Measurements from ENCODE around the gene ALKBH5.

ALKBH5 gene

DNA sequence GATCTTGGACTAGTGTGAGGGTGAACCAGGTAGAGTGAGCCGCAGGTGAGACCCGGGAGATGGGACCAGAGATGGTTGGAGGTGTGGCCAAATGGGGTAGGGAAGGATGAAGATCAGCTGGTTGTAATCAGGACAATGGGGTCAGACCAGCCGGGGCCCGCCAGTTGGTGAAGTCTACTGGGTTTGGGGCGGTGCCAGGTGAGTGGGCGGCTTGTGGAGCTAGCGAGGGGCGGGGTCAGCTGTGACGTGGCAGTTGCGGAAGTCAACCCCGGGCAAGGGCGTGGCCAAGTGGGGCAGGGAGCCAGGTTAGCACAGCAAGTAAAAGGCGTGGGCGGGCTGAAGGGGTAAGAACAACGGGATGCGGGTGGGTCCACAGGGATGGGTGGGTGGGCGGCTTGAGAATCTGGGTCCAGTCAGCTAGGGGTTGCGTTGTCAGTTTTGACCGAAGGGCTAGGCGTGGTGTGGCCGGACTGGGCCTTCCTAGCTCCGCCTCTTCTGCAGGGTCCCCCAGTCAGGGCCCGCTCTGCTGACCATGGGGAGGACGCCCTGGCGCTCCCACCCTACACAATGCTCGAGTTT lies 25.5 kb upstream of the ALKBH5 start:
- no peak for FAIRE-seq

DNA sequence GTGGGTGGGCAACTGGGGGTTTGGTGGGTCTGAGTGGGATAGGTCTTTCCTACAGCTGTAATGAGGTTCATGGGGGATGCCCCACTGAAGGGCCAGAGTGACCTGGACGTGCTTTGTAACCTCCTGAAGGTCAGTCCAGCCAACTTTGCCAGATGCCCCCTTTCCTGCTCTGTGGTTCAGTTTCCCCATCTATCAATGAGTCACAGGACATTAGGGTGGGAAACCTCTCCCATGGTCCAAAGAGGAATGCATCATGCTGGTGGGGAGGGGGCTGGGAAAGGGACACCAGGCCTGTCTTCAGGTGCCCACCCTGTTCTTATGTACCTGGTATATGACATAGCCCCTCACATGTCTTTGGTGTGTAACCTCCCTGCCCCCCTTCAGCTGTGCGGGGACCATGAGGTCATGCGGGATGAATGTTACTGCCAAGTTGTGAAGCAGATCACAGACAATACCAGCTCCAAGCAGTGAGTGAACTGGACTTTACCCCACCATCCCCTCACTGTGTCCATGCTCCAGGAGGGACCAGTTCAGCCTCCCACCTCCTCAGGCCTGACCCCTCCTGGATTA lies 24.0 kb upstream of the ALKBH5 start:
- FAIRE-seq: no peak

DNA sequence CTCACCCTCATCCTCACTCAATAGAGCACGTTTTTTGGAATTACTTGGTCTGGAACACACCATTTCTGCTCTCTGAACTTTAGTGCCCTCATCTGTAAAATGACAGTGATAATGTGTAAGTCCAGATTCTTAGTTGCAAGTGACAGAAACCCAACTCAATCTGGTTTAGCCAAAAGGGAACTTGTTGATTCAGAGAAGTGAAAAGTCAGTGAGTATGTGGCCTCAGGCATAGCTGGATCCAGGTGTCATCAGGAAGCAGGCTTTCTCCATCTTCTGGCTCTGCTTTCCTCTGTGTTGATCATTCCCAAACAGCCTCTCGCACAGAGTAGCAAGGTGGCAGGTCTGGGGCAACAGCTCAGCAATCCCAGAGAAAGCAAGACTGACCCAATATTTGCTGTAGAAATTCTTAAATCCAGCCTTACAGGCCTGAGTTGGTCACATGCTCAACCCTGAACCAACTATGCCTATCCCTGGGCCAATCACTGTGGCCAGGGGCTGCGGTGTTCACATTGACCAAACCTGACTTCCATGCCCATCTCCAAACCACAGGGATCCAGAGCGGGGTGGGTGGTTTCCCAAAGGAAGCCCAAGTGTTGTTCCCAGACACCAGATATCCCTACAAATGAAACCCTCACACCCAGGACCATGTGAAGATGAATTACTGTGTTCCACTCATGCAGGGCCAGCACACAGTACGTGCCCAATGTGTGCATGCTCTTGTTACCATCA lies 23.3 kb upstream of the ALKBH5 start:
- FAIRE-seq: no peak

DNA sequence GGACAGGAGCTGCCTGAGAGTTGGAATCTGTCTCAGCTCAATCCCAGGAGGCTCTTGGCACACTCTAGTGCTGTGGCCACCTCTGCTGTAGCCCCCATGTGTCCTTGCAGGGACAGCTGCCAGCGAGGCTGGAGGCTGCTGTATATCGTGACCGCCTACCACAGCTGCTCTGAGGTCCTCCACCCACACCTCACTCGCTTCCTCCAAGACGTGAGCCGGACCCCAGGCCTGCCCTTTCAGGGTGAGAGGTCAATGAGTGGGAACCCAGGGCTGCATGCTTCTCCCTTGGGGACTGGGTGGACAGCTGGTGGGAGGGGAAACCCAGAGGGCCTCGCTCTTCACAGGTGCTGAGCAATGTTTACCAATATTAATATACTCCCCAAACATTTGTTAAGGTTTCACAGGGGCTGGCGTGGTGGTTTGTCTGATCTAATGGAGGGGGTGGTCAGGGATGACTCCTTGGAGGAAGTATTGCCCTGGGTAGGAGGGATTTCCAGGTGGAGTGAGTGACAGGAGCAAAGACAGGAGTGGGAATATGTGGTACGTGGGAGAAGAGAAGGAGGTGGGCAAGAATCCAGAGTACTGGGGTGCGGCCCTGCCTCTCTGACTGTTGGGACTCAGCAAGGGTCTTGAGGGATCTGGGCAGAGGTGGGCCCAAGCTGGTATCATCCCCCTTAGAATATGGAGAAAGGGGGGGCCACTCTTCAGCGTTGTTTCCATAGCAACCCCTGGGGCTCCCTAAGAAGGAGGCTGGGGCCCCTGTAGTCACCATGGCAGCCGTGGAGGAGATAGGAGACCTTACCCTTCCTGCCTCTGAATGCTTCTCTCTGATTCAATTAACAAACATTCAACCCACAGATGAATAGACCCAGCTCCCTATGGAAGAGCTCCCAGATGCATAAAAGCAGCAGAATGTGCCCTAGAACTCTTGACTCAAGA lies 22.2 kb upstream of the ALKBH5 start:
- FAIRE-seq: no peak

DNA sequence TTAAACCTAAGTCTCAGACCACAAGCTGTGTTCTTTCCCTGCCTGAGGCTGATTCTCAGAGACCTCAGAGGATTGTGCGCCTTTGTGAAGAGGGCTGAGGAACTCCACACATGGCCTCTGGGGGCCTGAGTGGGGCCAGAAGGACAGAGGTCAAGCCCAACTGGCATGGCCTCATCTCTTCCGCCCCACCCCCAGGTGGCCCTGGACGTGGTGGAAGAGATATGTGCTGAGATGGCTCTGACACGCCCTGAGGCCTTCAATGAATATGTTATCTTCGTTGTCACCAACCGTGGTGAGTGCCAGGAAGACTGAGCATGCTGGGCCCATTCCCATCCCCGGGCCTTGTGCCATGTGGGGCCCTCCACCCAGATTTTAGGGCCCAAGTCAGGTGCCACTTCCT lies 20.1 kb upstream of the ALKBH5 start:
- no peak for FAIRE-seq

DNA sequence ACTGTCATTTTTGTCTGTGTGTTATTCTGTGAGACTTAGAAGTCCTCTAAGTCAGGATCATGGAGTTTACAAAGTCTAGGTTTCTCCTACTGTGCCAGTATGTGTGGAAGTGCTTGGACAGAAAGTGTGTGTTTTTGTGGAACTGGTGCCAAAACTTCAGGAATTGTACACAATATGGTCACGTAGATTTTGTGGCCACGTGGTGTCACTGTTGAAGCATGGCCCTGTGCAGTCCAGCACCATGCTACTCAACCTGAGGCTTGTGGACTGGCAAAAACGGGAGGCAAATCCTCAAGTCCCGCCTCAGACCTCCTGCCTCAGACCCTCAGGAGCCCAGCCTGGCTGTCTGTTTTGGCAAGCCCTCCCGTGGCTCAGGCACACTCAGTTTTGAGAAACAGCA lies 16.7 kb upstream of the ALKBH5 start:
- FAIRE-seq: no peak

DNA sequence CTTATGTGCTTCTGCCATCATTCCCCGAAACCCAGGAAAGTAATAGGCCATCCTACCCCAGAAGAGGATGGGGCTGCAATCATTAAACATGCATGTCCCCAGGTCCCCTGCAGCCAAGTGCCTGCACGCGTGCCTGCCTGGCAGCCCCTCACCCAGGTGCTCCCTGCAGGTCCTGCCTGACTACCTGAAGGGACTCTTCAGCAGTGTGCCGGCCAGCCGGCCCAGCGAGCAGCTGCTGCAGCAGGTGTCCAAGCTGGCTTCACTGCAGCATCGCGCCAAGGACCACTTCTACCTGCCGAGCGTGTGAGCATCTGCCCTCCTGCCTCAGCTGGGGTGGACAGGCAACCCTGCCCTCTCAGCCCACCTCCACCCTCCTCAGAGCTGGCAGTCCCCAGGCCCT lies 16.2 kb upstream of the ALKBH5 start:
- no peak for FAIRE-seq

DNA sequence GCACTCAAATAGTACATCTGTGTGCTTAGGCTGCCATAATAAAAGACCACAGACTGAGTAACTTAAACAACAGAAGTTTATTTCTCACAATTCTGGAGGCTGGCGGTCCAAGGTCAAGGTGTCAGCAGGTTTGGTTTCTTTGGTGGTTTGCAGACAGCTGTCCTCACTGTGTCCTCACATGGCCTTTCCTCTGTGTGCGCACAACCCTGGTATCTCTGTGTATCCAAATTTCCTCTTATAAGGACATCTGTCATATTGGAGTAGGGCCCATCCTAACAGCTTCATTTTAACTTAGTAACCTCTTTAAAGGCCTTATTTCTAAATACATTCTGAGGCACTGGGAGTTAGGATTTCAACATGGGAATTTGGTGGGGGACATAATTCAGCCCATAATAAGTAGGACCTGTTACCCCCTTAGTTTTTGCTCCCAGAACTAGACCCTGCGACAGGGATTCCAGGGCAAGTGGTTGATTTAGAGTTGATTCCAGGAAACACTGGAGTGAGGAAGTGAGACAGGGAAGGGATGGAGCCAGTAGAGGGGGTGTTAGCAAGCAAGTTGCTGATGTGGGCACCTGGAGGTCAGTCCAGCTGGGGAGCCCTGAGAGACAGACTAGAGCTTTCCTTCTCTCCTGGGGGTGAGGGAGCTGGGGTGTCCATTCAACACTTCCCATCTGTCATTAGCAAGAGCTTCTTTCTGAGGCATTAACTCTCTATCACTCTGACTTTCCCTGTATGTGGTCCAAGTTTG lies 10.9 kb upstream of the ALKBH5 start:
- FAIRE-seq: no peak

DNA sequence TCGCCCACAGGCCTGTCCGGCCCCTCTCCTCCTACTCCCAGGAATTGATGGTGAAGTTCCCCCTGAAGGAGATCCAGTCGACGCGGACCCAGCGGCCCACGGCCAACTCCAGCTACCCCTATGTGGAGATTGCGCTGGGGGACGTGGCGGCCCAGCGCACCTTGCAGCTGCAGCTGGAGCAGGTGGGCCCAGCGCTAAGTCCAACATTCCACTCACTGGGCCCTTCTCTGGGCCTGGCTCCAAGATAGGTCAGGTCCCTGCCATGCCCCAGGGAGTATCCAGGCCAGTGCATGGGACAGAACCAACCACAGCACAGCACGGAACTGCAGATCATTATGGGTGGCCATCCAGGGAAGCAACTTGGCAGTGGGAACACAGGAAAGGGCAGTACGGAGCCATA lies 9.9 kb upstream of the ALKBH5 start:
- no peak for FAIRE-seq

DNA sequence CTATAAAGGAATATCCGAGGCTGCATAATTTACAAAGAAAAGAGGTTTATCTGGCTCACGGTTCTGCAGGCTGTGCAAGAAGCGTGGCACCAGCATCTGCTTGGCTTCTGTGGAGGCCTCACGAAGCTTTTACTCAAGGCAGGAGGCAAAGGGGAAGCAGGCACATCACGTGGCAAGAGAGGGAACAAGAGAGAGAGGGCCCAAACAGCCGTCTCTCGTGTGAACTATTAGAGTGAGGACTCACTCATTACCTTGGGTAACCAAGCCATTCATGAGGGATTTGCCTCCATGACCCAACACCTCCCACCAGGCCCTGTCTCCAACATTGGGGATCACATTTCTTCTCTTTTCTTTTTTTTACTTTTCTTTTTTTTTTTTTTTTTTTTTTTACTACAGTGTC lies 7.5 kb upstream of the ALKBH5 start:
- FAIRE-seq: no peak

DNA sequence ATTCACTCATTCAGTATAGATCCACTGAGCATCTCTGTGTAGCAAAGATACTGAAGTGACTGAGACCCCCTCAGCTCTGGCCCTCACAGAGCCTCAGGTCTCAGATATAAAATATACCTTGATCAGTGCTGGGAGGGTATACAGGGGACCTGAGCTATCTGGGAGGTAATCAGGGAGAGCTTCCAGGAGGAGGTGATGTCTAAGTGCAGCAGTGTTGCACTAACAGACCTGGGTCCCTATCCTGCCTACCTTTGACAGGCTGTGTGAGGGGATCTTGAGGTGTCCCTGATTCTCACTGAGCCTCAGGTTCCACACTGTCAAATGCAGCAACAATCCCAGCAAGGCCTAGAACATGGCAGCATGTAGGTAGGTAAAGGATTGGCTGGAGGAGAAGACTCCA lies 6.5 kb upstream of the ALKBH5 start:
- no peak for FAIRE-seq

DNA sequence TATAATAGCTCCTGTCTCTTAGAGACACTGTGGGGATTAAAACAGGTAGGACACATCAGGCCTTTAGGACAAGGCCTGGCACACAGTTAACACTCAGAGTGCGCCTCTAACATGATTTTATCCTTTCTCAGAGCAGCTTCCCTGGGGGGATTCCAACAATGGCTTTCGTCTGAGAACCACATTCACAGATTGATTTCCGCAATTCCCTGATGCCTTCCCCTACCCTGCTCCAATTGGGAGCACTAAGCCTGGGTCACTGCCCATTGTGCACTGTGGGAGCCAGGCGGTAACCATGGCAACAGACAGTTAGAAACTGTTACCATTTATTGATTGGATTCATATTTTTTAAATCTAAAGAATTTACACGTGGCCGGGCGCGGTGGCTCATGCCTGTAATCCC lies 5.9 kb upstream of the ALKBH5 start:
- no peak for FAIRE-seq

DNA sequence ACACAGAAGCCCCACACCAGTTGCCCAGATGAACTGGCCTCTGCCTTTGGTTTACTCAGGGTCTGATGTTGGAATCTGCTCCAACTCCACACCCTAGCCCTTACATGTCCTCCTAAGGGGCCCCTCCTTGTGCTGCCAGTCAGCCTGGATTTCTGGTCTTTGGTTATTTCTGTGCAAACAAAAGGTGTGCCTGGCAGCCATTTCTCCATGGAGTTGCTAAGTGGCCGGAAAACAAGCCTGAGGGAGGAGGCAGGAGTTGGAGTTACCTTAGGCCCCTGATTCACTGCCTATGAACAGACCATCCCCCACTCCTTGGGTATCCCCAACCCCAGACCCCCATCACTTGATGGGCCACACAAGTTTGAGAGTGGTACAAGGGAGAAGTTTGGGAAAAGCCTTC lies 4.4 kb upstream of the ALKBH5 start:
- FAIRE-seq: no peak

DNA sequence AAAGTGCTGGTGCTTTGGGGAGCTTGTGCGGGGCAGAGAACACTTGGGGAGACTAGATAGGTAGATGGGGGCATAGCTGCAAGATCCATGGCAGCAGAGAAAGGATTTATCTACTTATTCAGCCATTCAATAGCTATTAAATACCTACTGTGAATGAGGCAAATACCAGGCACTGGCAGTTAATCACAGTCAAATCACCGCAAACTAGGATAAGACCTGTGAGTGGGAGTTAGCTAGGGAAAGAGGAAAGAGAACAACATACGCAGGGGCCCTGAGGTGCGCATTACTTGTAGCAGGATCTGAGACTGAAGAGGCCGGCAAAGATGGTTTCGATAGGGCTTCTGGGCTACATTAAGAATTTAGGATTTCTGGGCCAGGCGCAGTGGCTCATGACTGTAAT lies 3.8 kb upstream of the ALKBH5 start:
- no peak for FAIRE-seq

DNA sequence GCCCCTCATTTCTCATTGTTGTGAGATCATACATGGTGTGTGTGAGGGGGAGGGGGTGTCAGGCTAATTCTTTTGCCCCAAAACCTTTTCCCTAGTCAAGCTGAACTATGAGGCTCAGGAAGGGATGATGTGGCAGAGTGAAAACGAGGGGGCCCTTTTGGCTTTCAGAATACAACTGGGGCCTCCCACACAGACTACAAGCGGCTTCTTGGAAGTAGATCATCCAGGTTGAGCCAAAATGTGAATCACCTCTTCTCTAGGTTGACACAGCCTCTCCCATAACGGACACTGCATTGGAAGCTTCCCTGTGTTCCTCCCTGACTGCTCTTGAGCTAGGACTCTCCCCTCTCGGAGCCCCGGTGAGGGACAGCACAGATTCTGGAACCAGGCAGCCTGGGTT lies 2.3 kb upstream of the ALKBH5 start:
- no peak for FAIRE-seq

DNA sequence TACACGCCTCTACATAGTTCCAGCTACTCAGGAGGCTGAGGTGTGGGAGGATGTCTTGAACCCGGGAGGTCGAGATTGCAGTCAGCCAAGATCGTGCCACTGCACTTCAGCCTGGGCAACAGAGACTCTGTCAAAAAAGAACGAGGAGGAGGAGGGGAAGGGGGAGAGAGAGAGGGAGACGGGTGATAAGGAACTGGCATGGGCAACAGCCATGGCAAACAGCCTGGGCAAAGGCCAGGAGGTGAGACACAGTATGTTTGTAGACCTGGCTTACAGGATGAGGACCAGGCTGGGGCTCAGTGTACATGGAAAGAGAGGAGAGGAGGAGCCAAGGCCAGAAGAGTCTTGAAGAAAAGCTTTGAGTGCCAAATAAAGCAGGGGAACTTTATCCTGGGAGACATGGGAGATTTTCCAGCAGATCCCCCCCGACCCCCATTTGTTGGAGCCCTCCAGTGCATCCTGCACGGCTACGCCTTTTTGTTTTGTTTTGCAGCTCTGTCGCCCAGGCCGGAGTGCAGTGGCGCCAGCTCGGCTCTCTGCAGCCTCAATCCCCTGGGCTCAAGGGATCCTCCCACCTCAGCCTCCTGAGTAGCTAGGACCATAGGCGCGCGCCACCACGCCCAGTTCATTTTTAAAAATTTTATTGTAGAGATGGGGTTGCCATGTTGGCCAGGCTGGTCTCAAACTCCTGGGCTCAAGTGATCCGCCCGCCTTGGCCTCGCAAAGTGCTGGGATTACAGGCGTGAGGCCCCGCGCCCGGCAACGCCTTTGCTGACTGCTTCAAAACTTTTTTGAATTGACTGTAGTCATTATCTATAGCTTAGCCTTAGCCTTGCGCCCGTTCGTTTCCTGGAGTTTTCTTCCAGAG lies 1.3 kb upstream of the ALKBH5 start:
- no peak for FAIRE-seq

DNA sequence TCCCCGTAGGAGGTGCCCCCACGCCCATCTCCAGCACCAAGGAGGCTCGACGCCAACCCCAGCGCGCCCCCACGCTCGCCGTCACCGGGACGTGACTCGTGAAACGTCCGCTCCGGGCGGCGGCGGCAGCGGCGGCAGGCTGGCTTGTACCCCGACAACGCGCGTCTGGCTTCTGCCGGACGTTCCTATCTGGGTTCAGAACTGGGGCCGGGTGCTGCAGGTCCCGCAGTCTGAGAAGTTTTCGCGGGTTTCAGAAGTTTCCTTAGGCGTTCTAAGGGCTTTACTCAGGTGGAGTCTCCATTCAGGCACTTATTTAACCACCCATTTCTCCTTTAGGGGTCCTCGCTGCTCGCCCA lies 672 bp upstream of the ALKBH5 start:
- FAIRE-seq: no peak

DNA sequence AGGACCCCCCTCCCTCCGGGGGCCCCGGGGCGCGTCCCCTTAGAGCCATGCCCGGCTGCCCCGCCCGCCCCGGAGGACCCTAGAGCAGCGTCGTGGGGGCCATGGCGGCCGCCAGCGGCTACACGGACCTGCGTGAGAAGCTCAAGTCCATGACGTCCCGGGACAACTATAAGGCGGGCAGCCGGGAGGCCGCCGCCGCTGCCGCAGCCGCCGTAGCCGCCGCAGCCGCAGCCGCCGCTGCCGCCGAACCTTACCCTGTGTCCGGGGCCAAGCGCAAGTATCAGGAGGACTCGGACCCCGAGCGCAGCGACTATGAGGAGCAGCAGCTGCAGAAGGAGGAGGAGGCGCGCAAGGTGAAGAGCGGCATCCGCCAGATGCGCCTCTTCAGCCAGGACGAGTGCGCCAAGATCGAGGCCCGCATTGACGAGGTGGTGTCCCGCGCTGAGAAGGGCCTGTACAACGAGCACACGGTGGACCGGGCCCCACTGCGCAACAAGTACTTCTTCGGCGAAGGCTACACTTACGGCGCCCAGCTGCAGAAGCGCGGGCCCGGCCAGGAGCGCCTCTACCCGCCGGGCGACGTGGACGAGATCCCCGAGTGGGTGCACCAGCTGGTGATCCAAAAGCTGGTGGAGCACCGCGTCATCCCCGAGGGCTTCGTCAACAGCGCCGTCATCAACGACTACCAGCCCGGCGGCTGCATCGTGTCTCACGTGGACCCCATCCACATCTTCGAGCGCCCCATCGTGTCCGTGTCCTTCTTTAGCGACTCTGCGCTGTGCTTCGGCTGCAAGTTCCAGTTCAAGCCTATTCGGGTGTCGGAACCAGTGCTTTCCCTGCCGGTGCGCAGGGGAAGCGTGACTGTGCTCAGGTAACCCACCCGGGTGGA lies 759 bp downstream of the ALKBH5 start:
- FAIRE-seq: no peak

DNA sequence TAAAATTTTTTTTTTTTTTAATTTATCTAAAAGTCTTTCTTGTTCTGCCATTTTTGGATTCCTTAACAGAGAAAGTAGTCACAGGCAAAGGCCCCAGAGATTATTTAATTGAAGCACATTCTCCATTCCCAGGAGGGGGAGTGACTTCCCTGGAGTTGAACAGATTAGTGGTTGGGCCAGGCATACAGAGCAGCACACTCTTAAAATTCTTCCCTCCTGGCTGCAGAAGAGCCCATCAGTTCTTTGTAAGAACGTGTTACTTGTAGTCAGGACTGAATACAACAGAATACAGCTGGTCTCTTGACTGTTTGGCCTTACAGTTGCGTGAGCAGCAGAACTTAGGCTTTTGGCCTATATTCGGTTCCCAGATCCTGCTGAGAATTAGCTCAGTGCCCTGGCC lies 1.8 kb downstream of the ALKBH5 start:
- no peak for FAIRE-seq

DNA sequence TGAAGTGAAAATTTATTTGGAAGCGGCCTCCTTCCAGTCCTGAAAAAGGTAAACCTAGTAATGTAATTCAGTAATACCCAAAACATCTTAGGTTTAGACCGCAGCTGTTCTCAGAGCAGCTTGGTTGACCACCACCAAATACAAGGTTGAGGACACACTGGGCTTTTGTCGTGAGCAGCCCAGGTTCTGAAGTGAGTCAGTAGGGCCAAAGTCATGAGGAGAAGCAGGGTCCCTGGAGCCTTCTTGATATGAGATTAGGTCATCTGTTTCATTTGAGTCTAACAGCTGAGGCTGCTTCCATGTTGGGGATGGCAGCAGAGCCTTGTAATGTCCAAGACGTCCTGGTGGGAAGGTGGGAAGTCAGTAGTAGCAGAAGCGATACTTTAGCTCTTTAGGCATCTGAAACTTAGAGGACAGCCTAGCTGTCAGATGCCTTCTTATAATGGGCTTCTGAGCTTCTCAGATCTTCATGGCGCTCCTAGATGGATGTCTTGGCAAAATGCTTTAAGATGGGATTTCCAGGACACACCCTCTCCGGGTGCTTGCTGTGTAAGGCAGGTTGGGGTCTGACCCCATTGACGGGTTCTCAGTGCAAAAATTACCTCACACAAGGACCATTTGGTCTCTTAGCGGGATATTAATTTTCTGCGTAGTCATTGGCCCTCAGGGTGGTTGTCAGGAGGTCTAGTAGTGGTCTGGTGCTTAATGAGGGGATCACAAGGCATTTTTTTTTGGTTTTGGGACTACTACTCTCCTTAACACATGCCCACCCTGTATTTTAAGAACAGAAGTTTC lies 2.4 kb downstream of the ALKBH5 start:
- FAIRE-seq: no peak

Measured in endometrium (tissue), 2 donors.